PFSK-1 (cell line): ENCODE data around the gene PRKAA1.

Experiments
- POLR2AphosphoS5 ChIP-seq: IDR thresholded peaks from 2 replicates; pipeline ENCODE4 v1.6.1; 2012; ENCODE audit warnings: low read depth, mild to moderate bottlenecking, control low read depth, low read length, moderate library complexity
- TAF1 ChIP-seq: IDR thresholded peaks from 2 replicates; pipeline ENCODE4 v1.6.1; 2012; ENCODE audit warnings: low read length, control low read depth, borderline replicate concordance; ENCODE audit not compliant: insufficient read depth
- TF ChIP-seq, protein P1 (sequence below), 2 experiments: IDR thresholded peaks; 2 replicates each; pipeline versions ENCODE4 v1.6.1 to v1.8.0; 2011 to 2012; ENCODE audit warnings: low read depth in 2 of 2, low read length in 2 of 2, control low read depth in 1 of 2, inconsistent platforms in 1 of 2, mild to moderate bottlenecking in 1 of 2, moderate library complexity in 1 of 2; ENCODE audit not compliant: insufficient read depth in 1 of 2

DNA sequence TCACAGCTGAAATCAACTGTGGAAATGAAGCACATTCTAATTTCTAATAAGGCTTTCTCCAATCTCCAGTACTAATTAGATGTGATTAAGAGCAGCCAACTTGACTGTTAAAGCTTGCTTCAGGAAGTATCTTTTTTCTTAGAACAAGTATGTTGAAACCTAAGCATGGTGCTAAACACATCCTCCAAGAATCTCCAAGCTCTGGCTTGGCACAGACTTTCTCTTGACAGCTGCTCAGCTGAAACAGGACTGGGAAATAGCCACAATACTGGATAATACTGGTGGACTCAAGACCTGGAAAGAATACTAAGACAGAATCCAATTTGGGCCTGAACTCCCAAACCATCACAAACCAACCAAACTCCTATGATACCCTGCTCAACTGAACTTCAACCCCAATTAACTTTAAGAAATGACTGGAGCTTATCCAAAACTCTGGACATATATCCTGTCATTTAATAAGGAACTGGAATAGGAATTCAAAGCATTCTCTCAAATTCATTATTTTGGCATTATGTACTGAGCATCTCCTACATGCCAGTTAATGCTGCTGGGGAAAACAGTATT lies 16.2 kb downstream of the PRKAA1 start:
- TF ChIP-seq, protein P1, sequence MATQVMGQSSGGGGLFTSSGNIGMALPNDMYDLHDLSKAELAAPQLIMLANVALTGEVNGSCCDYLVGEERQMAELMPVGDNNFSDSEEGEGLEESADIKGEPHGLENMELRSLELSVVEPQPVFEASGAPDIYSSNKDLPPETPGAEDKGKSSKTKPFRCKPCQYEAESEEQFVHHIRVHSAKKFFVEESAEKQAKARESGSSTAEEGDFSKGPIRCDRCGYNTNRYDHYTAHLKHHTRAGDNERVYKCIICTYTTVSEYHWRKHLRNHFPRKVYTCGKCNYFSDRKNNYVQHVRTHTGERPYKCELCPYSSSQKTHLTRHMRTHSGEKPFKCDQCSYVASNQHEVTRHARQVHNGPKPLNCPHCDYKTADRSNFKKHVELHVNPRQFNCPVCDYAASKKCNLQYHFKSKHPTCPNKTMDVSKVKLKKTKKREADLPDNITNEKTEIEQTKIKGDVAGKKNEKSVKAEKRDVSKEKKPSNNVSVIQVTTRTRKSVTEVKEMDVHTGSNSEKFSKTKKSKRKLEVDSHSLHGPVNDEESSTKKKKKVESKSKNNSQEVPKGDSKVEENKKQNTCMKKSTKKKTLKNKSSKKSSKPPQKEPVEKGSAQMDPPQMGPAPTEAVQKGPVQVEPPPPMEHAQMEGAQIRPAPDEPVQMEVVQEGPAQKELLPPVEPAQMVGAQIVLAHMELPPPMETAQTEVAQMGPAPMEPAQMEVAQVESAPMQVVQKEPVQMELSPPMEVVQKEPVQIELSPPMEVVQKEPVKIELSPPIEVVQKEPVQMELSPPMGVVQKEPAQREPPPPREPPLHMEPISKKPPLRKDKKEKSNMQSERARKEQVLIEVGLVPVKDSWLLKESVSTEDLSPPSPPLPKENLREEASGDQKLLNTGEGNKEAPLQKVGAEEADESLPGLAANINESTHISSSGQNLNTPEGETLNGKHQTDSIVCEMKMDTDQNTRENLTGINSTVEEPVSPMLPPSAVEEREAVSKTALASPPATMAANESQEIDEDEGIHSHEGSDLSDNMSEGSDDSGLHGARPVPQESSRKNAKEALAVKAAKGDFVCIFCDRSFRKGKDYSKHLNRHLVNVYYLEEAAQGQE (IDR thresholded peaks at IDR 0.05; ENCODE audit: insufficient read depth in 1 of 2, low read depth in 2 of 2, low read length in 2 of 2): no peak
- TF ChIP-seq POLR2AphosphoS5 (no peak), TAF1 (no peak)
